Dendritic cell treated with granulocyte-macrophage colony-stimulating factor and Interleukin-4, amounts not matched to agents 40 ng/mL and 50 ng/mL, for 4 days (primary cell): Measurements from ENCODE around the gene MYLK3.

ENCODE experiments used
- H3K27ac Mint-ChIP-seq: one replicate; pipeline ENCODE4 v1.8.0; 2022; ENCODE audit warnings: mild to moderate bottlenecking, mixed read lengths
- H3K27me3 Mint-ChIP-seq: one replicate; pipeline ENCODE4 v1.8.0; 2022; ENCODE audit warnings: mild to moderate bottlenecking, mixed read lengths
- H3K36me3 Mint-ChIP-seq: one replicate; pipeline ENCODE4 v1.8.0; 2022; ENCODE audit warnings: low read depth, mixed read lengths
- H3K4me1 Mint-ChIP-seq: one replicate; pipeline ENCODE4 v1.8.0; 2022; ENCODE audit warnings: low read depth, mixed read lengths
- H3K4me3 Mint-ChIP-seq: one replicate; pipeline ENCODE4 v1.8.0; 2022; ENCODE audit warnings: mild to moderate bottlenecking, moderate library complexity, mixed read lengths
- H3K9me3 Mint-ChIP-seq: one replicate; pipeline ENCODE4 v1.8.0; 2022; ENCODE audit warnings: mixed read lengths
- intact Hi-C: fragments of 100-400 bp; cut with micrococcal nuclease; formaldehyde crosslinking; loops from one replicate; pipeline ENCODE4 v1.15.0; 2022

The MYLK3 gene

GRCh38 chr16:46706642-46707041 is 41.5 kb downstream of the MYLK3 start:
- Mint-ChIP-seq H3K4me1 (peaks cover 27% of the 10 kb centered on the region), H3K4me3 (no peak overlapping the region), H3K36me3 (no peaks in the 10 kb centered on the region), H3K27ac (no peak overlapping the region), H3K27me3 (no peaks in the 10 kb centered on the region), H3K9me3 (no peaks in the 10 kb centered on the region)
- intact Hi-C loops: no loop called here

DNA sequence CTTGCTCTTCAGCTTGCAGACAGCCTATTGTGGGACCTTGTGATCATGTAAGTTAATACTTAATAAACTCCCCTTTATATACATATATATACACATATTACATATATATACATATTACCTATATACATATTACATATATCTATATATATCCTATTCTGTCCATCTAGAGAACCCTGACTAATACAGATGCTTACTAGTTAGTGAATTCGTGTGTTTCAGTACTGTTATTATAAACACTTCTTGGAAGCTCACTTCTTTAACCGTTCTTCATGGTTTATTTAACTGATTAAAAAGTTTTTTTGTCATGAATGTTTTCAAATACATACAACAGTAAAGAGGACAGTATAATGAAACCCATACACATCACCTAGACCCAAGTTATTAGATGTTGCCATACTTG is 46.1 kb downstream of the MYLK3 start:
- H3K27me3 Mint-ChIP-seq: no peaks in the 10 kb centered on the region
- no peak overlapping the region for H3K4me3 Mint-ChIP-seq
- no peaks in the 10 kb centered on the region for H3K9me3 Mint-ChIP-seq
- H3K4me1 Mint-ChIP-seq: no peaks in the 10 kb centered on the region
- H3K36me3 Mint-ChIP-seq: no peaks in the 10 kb centered on the region
- intact Hi-C loops: no loop called here
- H3K27ac Mint-ChIP-seq: no peak overlapping the region

DNA sequence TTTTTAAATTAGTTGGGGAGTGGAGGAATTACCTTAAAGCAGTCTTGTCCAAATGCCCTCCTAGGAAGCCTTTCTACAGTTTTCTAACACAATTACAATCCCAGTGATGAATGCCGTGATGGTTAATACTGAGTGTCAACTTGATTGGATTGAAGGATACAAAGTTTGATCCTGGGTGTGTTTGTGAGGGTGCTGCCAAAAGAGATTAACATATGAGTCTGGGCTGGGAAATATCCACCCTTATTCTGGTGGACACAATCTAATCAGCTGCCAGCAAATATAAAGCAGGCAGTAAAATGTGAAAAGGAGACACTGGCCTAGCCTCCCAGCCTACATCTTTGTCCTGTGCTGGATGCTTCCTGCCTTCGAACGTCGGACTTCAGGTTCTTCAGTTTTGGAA is 46.5 kb downstream of the MYLK3 start:
- Mint-ChIP-seq H3K4me1 (no peaks in the 10 kb centered on the region), H3K36me3 (no peaks in the 10 kb centered on the region), H3K27me3 (no peaks in the 10 kb centered on the region), H3K9me3 (no peaks in the 10 kb centered on the region), H3K27ac (no peak overlapping the region), H3K4me3 (no peak overlapping the region)
- intact Hi-C loops: no loop called here

DNA sequence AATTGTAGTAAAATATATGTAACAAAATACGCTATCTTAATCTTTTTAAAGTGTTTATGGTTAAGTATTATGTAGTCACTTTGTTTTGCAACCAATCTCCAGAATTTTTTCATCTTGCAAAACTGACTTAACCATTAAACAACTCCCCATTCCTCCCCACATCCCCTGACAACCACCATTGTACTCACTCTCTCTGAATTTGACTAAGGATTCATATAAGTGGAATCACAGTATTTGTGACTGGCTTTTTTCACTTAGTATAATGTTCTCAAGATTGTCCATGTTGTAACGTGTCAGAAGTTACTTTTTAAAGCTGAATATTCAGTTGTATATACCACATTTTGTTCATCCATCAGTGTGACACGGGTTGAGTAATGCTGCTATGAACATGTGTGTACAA is 48.1 kb downstream of the MYLK3 start:
- intact Hi-C loops: no loop called here
- H3K4me3 Mint-ChIP-seq: no peak overlapping the region
- H3K4me1 Mint-ChIP-seq: no peaks in the 10 kb centered on the region
- no peaks in the 10 kb centered on the region for H3K9me3 Mint-ChIP-seq
- H3K27me3 Mint-ChIP-seq: no peaks in the 10 kb centered on the region
- no peak overlapping the region for H3K27ac Mint-ChIP-seq
- H3K36me3 Mint-ChIP-seq: peaks cover 7% of the 10 kb centered on the region

DNA sequence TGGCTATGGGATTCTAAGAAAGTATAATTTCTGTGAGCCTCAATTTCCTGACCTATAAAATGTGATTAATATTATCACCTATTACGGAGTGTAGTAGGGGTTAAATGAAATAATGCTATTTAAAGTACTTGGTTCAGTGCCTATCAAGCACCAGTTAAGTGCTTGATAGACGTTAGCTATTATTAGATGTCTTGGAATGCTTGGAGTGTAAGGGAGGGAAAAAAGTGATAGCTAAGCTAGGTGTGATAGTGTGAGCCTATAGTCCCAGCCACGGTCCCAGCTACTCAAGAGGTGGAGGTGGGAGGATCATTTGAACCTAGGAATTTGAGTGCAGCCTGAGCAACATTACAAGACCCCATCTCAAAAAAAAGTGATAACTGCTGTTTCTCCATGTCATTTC is 51.2 kb downstream of the MYLK3 start:
- Mint-ChIP-seq H3K27ac (no peak overlapping the region), H3K27me3 (no peaks in the 10 kb centered on the region), H3K4me3 (no peak overlapping the region), H3K9me3 (no peaks in the 10 kb centered on the region), H3K4me1 (no peaks in the 10 kb centered on the region), H3K36me3 (peaks cover 11% of the 10 kb centered on the region)
- intact Hi-C loops: no loop called here

- intact Hi-C loops: no loop called here
- Mint-ChIP-seq H3K4me3 (no peak overlapping the region), H3K27me3 (no peaks in the 10 kb centered on the region), H3K36me3 (peaks cover 11% of the 10 kb centered on the region), H3K4me1 (no peaks in the 10 kb centered on the region), H3K9me3 (no peaks in the 10 kb centered on the region), H3K27ac (no peak overlapping the region)
These were observed 52.2 kb downstream of the MYLK3 start for GRCh38 chr16:46695937-46696336.

GRCh38 chr16:46693598-46693997 is 54.5 kb downstream of the MYLK3 start:
- Mint-ChIP-seq H3K9me3 (no peaks in the 10 kb centered on the region), H3K27me3 (no peaks in the 10 kb centered on the region), H3K4me1 (no peaks in the 10 kb centered on the region), H3K4me3 (no peak overlapping the region), H3K36me3 (peaks cover 11% of the 10 kb centered on the region), H3K27ac (no peak overlapping the region)
- intact Hi-C loops: no loop called here

GRCh38 chr16:46691726-46692125 is 56.4 kb downstream of the MYLK3 start:
- H3K9me3 Mint-ChIP-seq: no peaks in the 10 kb centered on the region
- peaks cover 11% of the 10 kb centered on the region for H3K4me1 Mint-ChIP-seq
- intact Hi-C loops: no loop called here
- no peak overlapping the region for H3K27ac Mint-ChIP-seq
- no peaks in the 10 kb centered on the region for H3K27me3 Mint-ChIP-seq
- no peak overlapping the region for H3K4me3 Mint-ChIP-seq
- H3K36me3 Mint-ChIP-seq: peaks cover 11% of the 10 kb centered on the region

GRCh38 chr16:46690281-46691178 is 57.6 kb downstream of the MYLK3 start:
- Mint-ChIP-seq H3K4me1 (peaks cover 21% of the 10 kb centered on the region), H3K9me3 (no peaks in the 10 kb centered on the region), H3K27me3 (no peaks in the 10 kb centered on the region), H3K36me3 (peaks cover 7% of the 10 kb centered on the region), H3K27ac (no peak overlapping the region), H3K4me3 (no peak overlapping the region)
- intact Hi-C loops: loop anchor here (1.0 kb wide), 1 partner anchor 53 kb away; no protein-coding TSS in a partner anchor

- Mint-ChIP-seq H3K27me3 (no peaks in the 10 kb centered on the region), H3K4me3 (no peak within 1 kb of the TSS), H3K27ac (no peak within 1 kb of the TSS), H3K9me3 (no peaks in the 10 kb centered on the region), H3K36me3 (no peaks in the 10 kb centered on the region), H3K4me1 (peaks cover 30% of the 10 kb centered on the region)
- intact Hi-C loops: loop anchor here (1.0 to 2.0 kb wide), 3 partner anchors 54 to 100 kb away; partner anchors contain the start of gene SHCBP1
These were observed 58.5 kb downstream of the MYLK3 start, which contains the start of gene ORC6 for GRCh38 chr16:46689365-46690280. TSS of gene ORC6 (plus strand) at chr16:46689659. CDS start at chr16:46689706, 47 bp downstream.

- Mint-ChIP-seq H3K36me3 (no peaks in the 10 kb centered on the region), H3K4me3 (no peak within 1 kb of the TSS), H3K27me3 (no peaks in the 10 kb centered on the region), H3K9me3 (no peaks in the 10 kb centered on the region), H3K4me1 (peaks cover 38% of the 10 kb centered on the region), H3K27ac (no peak within 1 kb of the TSS)
- intact Hi-C loops: loop anchor here (1.0 to 2.0 kb wide), 2 partner anchors 68 to 100 kb away; partner anchors contain the start of gene SHCBP1
These were observed 59.3 kb downstream of the MYLK3 start, which contains the start of gene VPS35 for GRCh38 chr16:46688654-46689364. TSS of gene VPS35 (minus strand) at chr16:46689178. CDS start at chr16:46689133, 45 bp downstream.

DNA sequence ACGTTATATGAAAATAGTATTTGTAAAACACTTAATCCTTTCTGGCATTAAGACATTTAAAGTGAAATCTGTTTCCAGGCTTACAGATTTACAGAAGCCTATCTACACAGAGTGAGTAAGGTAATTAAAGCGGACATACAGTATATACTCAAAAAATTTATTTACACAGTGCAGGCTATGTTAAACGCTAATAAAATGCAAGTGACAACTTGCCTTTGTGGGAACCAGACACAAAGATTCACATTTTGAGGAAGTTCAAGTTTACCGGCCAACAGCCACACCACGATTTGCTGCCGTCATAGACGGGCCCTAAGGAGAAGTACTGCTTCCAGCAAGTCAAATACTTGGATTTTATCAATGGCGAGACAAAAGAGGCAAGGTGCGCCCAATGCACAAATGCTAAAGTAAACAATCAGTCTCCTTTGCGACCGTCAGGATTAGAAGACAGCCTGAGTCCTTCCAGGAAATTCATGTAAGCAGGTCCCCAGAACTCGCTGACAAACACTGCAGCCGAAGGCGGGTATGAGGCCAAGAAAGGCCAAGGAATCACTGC is 60.0 kb downstream of the MYLK3 start:
- H3K4me1 Mint-ChIP-seq: peaks cover 44% of the 10 kb centered on the region
- H3K27me3 Mint-ChIP-seq: no peaks in the 10 kb centered on the region
- H3K4me3 Mint-ChIP-seq: no peak overlapping the region
- H3K36me3 Mint-ChIP-seq: no peaks in the 10 kb centered on the region
- H3K27ac Mint-ChIP-seq: no peak overlapping the region
- intact Hi-C loops: loop anchor here (2.0 kb wide), 1 partner anchor 67 kb away; the partner anchor contains the start of gene SHCBP1
- H3K9me3 Mint-ChIP-seq: no peaks in the 10 kb centered on the region

GRCh38 chr16:46687486-46687885 is 60.7 kb downstream of the MYLK3 start:
- H3K4me1 Mint-ChIP-seq: peaks cover 47% of the 10 kb centered on the region
- H3K36me3 Mint-ChIP-seq: peaks cover under 1% of the 10 kb centered on the region
- H3K9me3 Mint-ChIP-seq: no peaks in the 10 kb centered on the region
- H3K27ac Mint-ChIP-seq: no peak overlapping the region
- intact Hi-C loops: loop anchor here (2.0 kb wide), 2 partner anchors 15 to 143 kb away; partner anchors contain the start of gene C16orf87
- no peaks in the 10 kb centered on the region for H3K27me3 Mint-ChIP-seq
- no peak overlapping the region for H3K4me3 Mint-ChIP-seq
